CD8-positive, alpha-beta memory T cell (primary cell): ENCODE measurements around the gene LRRK1. TPM values are rescaled to one million over a fixed set of nuclear protein-coding genes. Genes with fewer than 3 reads are reported as not detected.

Source experiments
- CTCF ChIA-PET: fragments of 350-600 bp; sonication (Branson Sonifier 250); formaldehyde crosslinking; loops from one replicate; lab custom pipeline; 2021; ENCODE audit warnings: antibody characterized with exemption; lab: Charles Lee
- POLR2A ChIA-PET: fragments of 350-600 bp; sonication (Branson Sonifier 250); formaldehyde crosslinking; loops from one replicate; lab custom pipeline; 2021; ENCODE audit warnings: antibody characterized with exemption; lab: Charles Lee
- DNase-seq, 5 donors: peaks; one replicate each; pipeline versions ENCODE4 v3.0.0 to v3.0.0-alpha.2; 2020 to 2022; ENCODE audit warnings: mixed read lengths in 1 of 5
- H3K27ac ChIP-seq: one replicate; pipeline ENCODE4 v1.7.0; 2013; ENCODE audit warnings: low read depth, mild to moderate bottlenecking, low read length, moderate library complexity
- H3K27me3 ChIP-seq: 2 replicates; pipeline ENCODE4 v1.7.0; 2013; ENCODE audit warnings: low read length, mild to moderate bottlenecking; ENCODE audit not compliant: insufficient read depth, poor library complexity, severe bottlenecking
- H3K36me3 ChIP-seq: 2 replicates; pipeline ENCODE4 v1.7.0; 2013; ENCODE audit warnings: mild to moderate bottlenecking, low read length, moderate library complexity; ENCODE audit not compliant: insufficient read depth
- H3K4me1 ChIP-seq: 2 replicates; pipeline ENCODE4 v1.7.0; 2013; ENCODE audit warnings: mild to moderate bottlenecking, low read length, moderate library complexity; ENCODE audit not compliant: insufficient read depth
- H3K4me3 ChIP-seq: 2 replicates; pipeline ENCODE4 v1.7.0; 2013; ENCODE audit warnings: mild to moderate bottlenecking, low read length
- H3K9me3 ChIP-seq: 2 replicates; pipeline ENCODE4 v1.7.0; 2013; ENCODE audit warnings: mild to moderate bottlenecking, low read length
- H3K27ac Mint-ChIP-seq, 8 donors: one replicate each; pipeline ENCODE4 v1.8.0; 2020 to 2021; ENCODE audit warnings: mixed read lengths in 8 of 8, mild to moderate bottlenecking in 6 of 8, inconsistent platforms in 3 of 8, moderate library complexity in 3 of 8
- H3K27me3 Mint-ChIP-seq, 2 donors: one replicate each; pipeline ENCODE4 v1.8.0; 2020 to 2021; ENCODE audit warnings: mixed read lengths in 2 of 2, mild to moderate bottlenecking in 1 of 2, moderate library complexity in 1 of 2
- H3K36me3 Mint-ChIP-seq, 3 donors: one replicate each; pipeline ENCODE4 v1.8.0; 2020 to 2021; ENCODE audit warnings: mixed read lengths in 3 of 3, inconsistent platforms in 1 of 3, mild to moderate bottlenecking in 1 of 3
- H3K4me1 Mint-ChIP-seq, 3 donors: one replicate each; pipeline ENCODE4 v1.8.0; 2020 to 2021; ENCODE audit warnings: mixed read lengths in 3 of 3, inconsistent platforms in 1 of 3, mild to moderate bottlenecking in 1 of 3
- H3K4me3 Mint-ChIP-seq, 7 donors: one replicate each; pipeline ENCODE4 v1.8.0; 2020 to 2021; ENCODE audit warnings: mixed read lengths in 7 of 7, mild to moderate bottlenecking in 6 of 7, moderate library complexity in 4 of 7, inconsistent platforms in 2 of 7
- H3K9me3 Mint-ChIP-seq, 5 donors: one replicate each; pipeline ENCODE4 v1.8.0; 2020 to 2022; ENCODE audit warnings: mixed read lengths in 5 of 5, mild to moderate bottlenecking in 3 of 5, moderate library complexity in 2 of 5, inconsistent platforms in 1 of 5
- polyA plus RNA-seq: library from polyadenylated mRNA; unstranded; fragments of 300-500 nt; fragmentation: Illumina TruSeq; gene quantifications from one replicate; pipeline ENCODE4 v1.2.3, GENCODE V29; 2021
- total RNA-seq, 2 experiments: library from RNA; stranded (reverse); gene quantifications; one replicate each; pipeline ENCODE4 v1.2.3, GENCODE V29; 2021

LRRK1 gene
- total and polyA plus RNA-seq, 3 experiments from 2014 or later: 0.31 to 0.79 TPM; not detected in 1

- Histone ChIP-seq H3K4me1 (no peaks in the 10 kb centered on the region), H3K9me3 (no peaks in the 10 kb centered on the region), H3K4me3 (no peak overlapping the region), H3K27me3 (peaks cover 24% of the 10 kb centered on the region), H3K36me3 (no peaks in the 10 kb centered on the region), H3K27ac (no peak overlapping the region)
- H3K4me1 Mint-ChIP-seq: peaks cover 0 to 6% (median 5%) of the 10 kb centered on the region in 3 donors
- ChIA-PET CTCF (no interaction called here), POLR2A (no interaction called here)
- no peak for DNase-seq
- H3K27ac Mint-ChIP-seq: no peak overlapping the region
- peaks cover 0 to 4% (median 0%) of the 10 kb centered on the region in 5 donors for H3K9me3 Mint-ChIP-seq
- H3K27me3 Mint-ChIP-seq: peaks cover 37 to 69% of the 10 kb centered on the region in 2 donors
- no peaks in the 10 kb centered on the region for H3K36me3 Mint-ChIP-seq
- no peak overlapping the region for H3K4me3 Mint-ChIP-seq
These were observed 53.8 kb downstream of the LRRK1 start for GRCh38 chr15:100972975-100973350.

GRCh38 chr15:100973351-100974111 is 54.4 kb downstream of the LRRK1 start:
- Mint-ChIP-seq H3K36me3 (no peaks in the 10 kb centered on the region), H3K27me3 (peaks cover 37 to 74% of the 10 kb centered on the region in 2 donors), H3K4me1 (peaks cover 0 to 6% (median 5%) of the 10 kb centered on the region in 3 donors), H3K9me3 (peaks cover 0 to 4% (median 0%) of the 10 kb centered on the region in 5 donors), H3K4me3 (no peak overlapping the region), H3K27ac (no peak overlapping the region)
- Histone ChIP-seq H3K9me3 (no peaks in the 10 kb centered on the region), H3K4me1 (no peaks in the 10 kb centered on the region), H3K4me3 (no peak overlapping the region), H3K27me3 (peaks cover 24% of the 10 kb centered on the region), H3K27ac (no peak overlapping the region), H3K36me3 (no peaks in the 10 kb centered on the region)
- ChIA-PET POLR2A (no interaction called here), CTCF (no interaction called here)
- DNase-seq: no peak

GRCh38 chr15:100975043-100975442 is 55.9 kb downstream of the LRRK1 start:
- no peaks in the 10 kb centered on the region for H3K9me3 ChIP-seq
- Mint-ChIP-seq H3K4me3 (no peak overlapping the region), H3K4me1 (peaks cover 0 to 6% (median 5%) of the 10 kb centered on the region in 3 donors), H3K27ac (no peak overlapping the region), H3K27me3 (peaks cover 37 to 64% of the 10 kb centered on the region in 2 donors), H3K36me3 (peaks cover 0 to under 1% (median 0%) of the 10 kb centered on the region in 3 donors), H3K9me3 (peaks cover 0 to 6% (median 2%) of the 10 kb centered on the region in 5 donors)
- DNase-seq: no peak
- H3K27ac ChIP-seq: no peak overlapping the region
- POLR2A ChIA-PET: no interaction called here
- H3K4me1 ChIP-seq: no peaks in the 10 kb centered on the region
- CTCF ChIA-PET: no interaction called here
- H3K4me3 ChIP-seq: no peak overlapping the region
- H3K36me3 ChIP-seq: no peaks in the 10 kb centered on the region
- peaks cover 24% of the 10 kb centered on the region for H3K27me3 ChIP-seq

GRCh38 chr15:100980410-100981046 is 61.4 kb downstream of the LRRK1 start:
- H3K36me3 Mint-ChIP-seq: peaks cover 0 to 4% (median 0%) of the 10 kb centered on the region in 3 donors
- DNase-seq: no peak
- CTCF ChIA-PET: no interaction called here

GRCh38 chr15:100981086-100981485 is 61.9 kb downstream of the LRRK1 start:
- no peak overlapping the region for H3K27ac Mint-ChIP-seq
- DNase-seq: no peak
- no peaks in the 10 kb centered on the region for H3K36me3 ChIP-seq
- ChIA-PET POLR2A (no interaction called here), CTCF (no interaction called here)
- peaks cover 4 to 47% of the 10 kb centered on the region in 2 donors for H3K27me3 Mint-ChIP-seq
- H3K4me1 ChIP-seq: no peaks in the 10 kb centered on the region
- H3K27ac ChIP-seq: no peak overlapping the region
- H3K9me3 Mint-ChIP-seq: peaks cover 0 to 12% (median 4%) of the 10 kb centered on the region in 5 donors
- H3K4me3 ChIP-seq: no peak overlapping the region
- no peaks in the 10 kb centered on the region for H3K9me3 ChIP-seq
- H3K4me1 Mint-ChIP-seq: no peaks in the 10 kb centered on the region
- no peak overlapping the region for H3K4me3 Mint-ChIP-seq
- no peaks in the 10 kb centered on the region for H3K27me3 ChIP-seq
- H3K36me3 Mint-ChIP-seq: peaks cover 0 to 4% (median 0%) of the 10 kb centered on the region in 3 donors

More at GRCh38 chr15:100980410-100981046, 61.4 kb downstream of the LRRK1 start:
- H3K27me3 Mint-ChIP-seq: peaks cover 7 to 48% of the 10 kb centered on the region in 2 donors
- no peak overlapping the region for H3K4me3 Mint-ChIP-seq
- no peak overlapping the region for H3K27ac Mint-ChIP-seq
- H3K27me3 ChIP-seq: no peaks in the 10 kb centered on the region
- POLR2A ChIA-PET: no interaction called here
- H3K4me1 Mint-ChIP-seq: no peaks in the 10 kb centered on the region
- no peaks in the 10 kb centered on the region for H3K36me3 ChIP-seq
- no peaks in the 10 kb centered on the region for H3K9me3 ChIP-seq
- H3K27ac ChIP-seq: no peak overlapping the region
- no peak overlapping the region for H3K4me3 ChIP-seq
- no peaks in the 10 kb centered on the region for H3K4me1 ChIP-seq
- H3K9me3 Mint-ChIP-seq: peaks cover 0 to 12% (median 4%) of the 10 kb centered on the region in 5 donors

- no peaks in the 10 kb centered on the region for H3K27me3 ChIP-seq
- H3K36me3 ChIP-seq: no peaks in the 10 kb centered on the region
- ChIA-PET CTCF (interaction anchor here (0.9 to 3.6 kb wide), 2 partner anchors 13 to 24 kb away, joined by 3 to 18 read pairs; no protein-coding TSS in a partner anchor), POLR2A (no interaction called here)
- Mint-ChIP-seq H3K27me3 (peaks cover 3 to 31% of the 10 kb centered on the region in 2 donors), H3K36me3 (peaks cover 0 to 4% (median 0%) of the 10 kb centered on the region in 3 donors), H3K4me1 (no peaks in the 10 kb centered on the region), H3K9me3 (peaks cover 0 to 12% (median 4%) of the 10 kb centered on the region in 5 donors), H3K27ac (no peak overlapping the region), H3K4me3 (no peak overlapping the region)
- H3K4me3 ChIP-seq: no peak overlapping the region
- no peaks in the 10 kb centered on the region for H3K9me3 ChIP-seq
- H3K4me1 ChIP-seq: no peaks in the 10 kb centered on the region
- no peak for DNase-seq
- H3K27ac ChIP-seq: no peak overlapping the region
These were observed 64.1 kb downstream of the LRRK1 start for GRCh38 chr15:100983221-100983620.

GRCh38 chr15:100985401-100985800 is 66.2 kb downstream of the LRRK1 start:
- no peaks in the 10 kb centered on the region for H3K4me1 Mint-ChIP-seq
- no peak overlapping the region for H3K27ac ChIP-seq
- no peak overlapping the region for H3K4me3 Mint-ChIP-seq
- no peaks in the 10 kb centered on the region for H3K9me3 ChIP-seq
- peaks cover 3 to 35% of the 10 kb centered on the region in 2 donors for H3K27me3 Mint-ChIP-seq
- POLR2A ChIA-PET: no interaction called here
- H3K4me1 ChIP-seq: no peaks in the 10 kb centered on the region
- no peak for DNase-seq
- H3K27me3 ChIP-seq: no peaks in the 10 kb centered on the region
- H3K4me3 ChIP-seq: no peak overlapping the region
- CTCF ChIA-PET: interaction anchor here (3.6 kb wide), 1 partner anchor 22 kb away, joined by 18 read pairs; no protein-coding TSS in a partner anchor
- H3K9me3 Mint-ChIP-seq: peaks cover 0 to 3% (median 2%) of the 10 kb centered on the region in 5 donors
- no peaks in the 10 kb centered on the region for H3K36me3 ChIP-seq
- peaks cover 0 to under 1% (median 0%) of the 10 kb centered on the region in 3 donors for H3K36me3 Mint-ChIP-seq
- no peak overlapping the region for H3K27ac Mint-ChIP-seq
